Left lung (tissue), 10 donors: ENCODE measurements around the gene FHAD1. TPM values are rescaled to one million over a fixed set of nuclear protein-coding genes. Genes with fewer than 3 reads are reported as not detected.
A peak's percentile ranks its signal among the peaks of the same experiment; 100 is the strongest.

ENCODE experiments used
- ATAC-seq: fragments of 200-7000 bp; cut with Tn5 transposase; one replicate; pipeline ENCODE4 v1.9.1; 2020; ENCODE audit warnings: moderate library complexity
- DNase-seq, 4 donors: peaks; one replicate each; pipeline ENCODE4 v3.0.0-alpha.2; 2013 to 2020
- H3K27ac ChIP-seq, 2 donors: fragments of 200-600 bp; sonication (generic) in 1 of 2; one replicate each; pipeline versions ENCODE4 v1.5.0 to v1.8.0; 2020 to 2021
- H3K27me3 ChIP-seq, 2 donors: fragments of 200-600 bp; sonication (generic) in 1 of 2; one replicate each; pipeline versions ENCODE4 v1.5.0 to v1.8.0; 2020 to 2021
- H3K36me3 ChIP-seq, 2 donors: fragments of 200-600 bp; sonication (generic) in 1 of 2; one replicate each; pipeline versions ENCODE4 v1.5.0 to v1.8.0; 2020 to 2021
- H3K4me1 ChIP-seq, 2 donors: fragments of 200-600 bp; one replicate each; pipeline ENCODE4 v1.8.0; 2021
- H3K4me3 ChIP-seq, 2 donors: fragments of 200-600 bp; sonication (generic) in 1 of 2; one replicate each; pipeline versions ENCODE4 v1.5.0 to v1.8.0; 2020 to 2021; ENCODE audit warnings: mild to moderate bottlenecking in 1 of 2
- H3K9me3 ChIP-seq, 2 donors: fragments of 200-600 bp; sonication (generic) in 1 of 2; one replicate each; pipeline versions ENCODE4 v1.5.0 to v1.8.0; 2020 to 2021
- CTCF ChIP-seq, 2 donors: fragments of 200-600 bp; sonication (generic) in 1 of 2; IDR thresholded peaks; one replicate each; pipeline versions ENCODE4 v1.5.0 to v1.8.0; 2021; ENCODE audit warnings: antibody characterized with exemption in 2 of 2
- intact Hi-C, 2 donors: fragments of 100-400 bp; cut with DNase I; formaldehyde crosslinking; loops; one replicate each; pipeline versions ENCODE4 v1.11.2 to v1.14.2; 2022
- polyA plus RNA-seq, 6 donors: library from polyadenylated mRNA; unstranded; fragments of 120-200 nt; gene quantifications; one replicate each; pipeline ENCODE4 v1.2.1, GENCODE V29; 2013; ENCODE audit not compliant: insufficient read length in 6 of 6
- total RNA-seq, 2 donors: library from RNA; stranded (reverse); fragmentation: NEBNext Ultra II Directional; extraction: Animal tissue kit (Norgen Biotek cat#: 25700); gene quantifications; one replicate each; pipeline ENCODE4 v1.2.1, GENCODE V29; 2021
- donor health status: DM: no; HTN: yes; CAD: no.
- donor health status: DM: no; HTN: no; CAD: no.

The FHAD1 gene
- total and polyA plus RNA-seq, 8 donors, result 1.1 to 8.5 (median 3.9) TPM

- Histone ChIP-seq H3K27ac (no peak overlapping the region), H3K27me3 (no peaks in the 10 kb centered on the region), H3K9me3 (no peaks in the 10 kb centered on the region), H3K36me3 (no peaks in the 10 kb centered on the region), H3K4me1 (peaks cover 0 to 11% of the 10 kb centered on the region in 2 donors), H3K4me3 (no peak overlapping the region)
- no peak for TF ChIP-seq CTCF (IDR thresholded peaks at IDR 0.05)
- ATAC-seq, result no peak
- no peak for DNase-seq
- intact Hi-C loops, result no loop called here
These were observed 158.3 kb downstream of the FHAD1 start for GRCh38 chr1:15405106-15405850.

GRCh38 chr1:15406614-15407559, 159.9 kb downstream of the FHAD1 start:
- no peaks in the 10 kb centered on the region for H3K9me3 ChIP-seq
- DNase-seq (peak in 1 of 4 donors; percentile 41), ATAC-seq (no peak)
- H3K4me1 ChIP-seq, result peaks cover 5 to 21% of the 10 kb centered on the region in 2 donors
- H3K4me3 ChIP-seq, result no peak overlapping the region
- no peaks in the 10 kb centered on the region for H3K27me3 ChIP-seq
- TF ChIP-seq CTCF (IDR thresholded peaks at IDR 0.05), result no peak
- H3K27ac ChIP-seq, result no peak overlapping the region
- no peaks in the 10 kb centered on the region for H3K36me3 ChIP-seq
- intact Hi-C loops, result no loop called here

- no peaks in the 10 kb centered on the region for H3K9me3 ChIP-seq
- H3K27ac ChIP-seq, result no peak overlapping the region
- ATAC-seq, result no peak
These were observed 160.6 kb downstream of the FHAD1 start for GRCh38 chr1:15407580-15407979.

GRCh38 chr1:15408890-15409387, 161.9 kb downstream of the FHAD1 start:
- H3K9me3 ChIP-seq, result no peaks in the 10 kb centered on the region
- H3K4me1 ChIP-seq, result peaks cover 5 to 42% of the 10 kb centered on the region in 2 donors
- no peak for TF ChIP-seq CTCF (IDR thresholded peaks at IDR 0.05)
- H3K36me3 ChIP-seq, result peaks cover 0 to 9% of the 10 kb centered on the region in 2 donors
- intact Hi-C loops, result no loop called here
- DNase-seq (no peak), ATAC-seq (no peak)
- no peaks in the 10 kb centered on the region for H3K27me3 ChIP-seq
- peak overlapping the region in 1 of 2 donors; percentile 89 for H3K27ac ChIP-seq
- peak overlapping the region; percentile 85 to 92 for H3K4me3 ChIP-seq

More at GRCh38 chr1:15407580-15407979, 160.6 kb downstream of the FHAD1 start:
- intact Hi-C loops, result no loop called here
- Histone ChIP-seq H3K36me3 (no peaks in the 10 kb centered on the region), H3K27me3 (no peaks in the 10 kb centered on the region), H3K4me3 (no peak overlapping the region), H3K4me1 (peaks cover 5 to 28% of the 10 kb centered on the region in 2 donors)
- no peak for TF ChIP-seq CTCF (IDR thresholded peaks at IDR 0.05)
- DNase-seq, result no peak
